HG03139 (cell line): Measurements from ENCODE around the gene FGF9.

Experiments
- ATAC-seq: cut with Tn5 transposase; IDR thresholded peaks from one replicate; pipeline ENCODE4 v1.9.1; 2021; ENCODE audit not compliant: unreplicated experiment

Gene FGF9

GRCh38 chr13:21752501-21752900 is 81.6 kb downstream of the FGF9 start:
- ATAC-seq = no peak

DNA sequence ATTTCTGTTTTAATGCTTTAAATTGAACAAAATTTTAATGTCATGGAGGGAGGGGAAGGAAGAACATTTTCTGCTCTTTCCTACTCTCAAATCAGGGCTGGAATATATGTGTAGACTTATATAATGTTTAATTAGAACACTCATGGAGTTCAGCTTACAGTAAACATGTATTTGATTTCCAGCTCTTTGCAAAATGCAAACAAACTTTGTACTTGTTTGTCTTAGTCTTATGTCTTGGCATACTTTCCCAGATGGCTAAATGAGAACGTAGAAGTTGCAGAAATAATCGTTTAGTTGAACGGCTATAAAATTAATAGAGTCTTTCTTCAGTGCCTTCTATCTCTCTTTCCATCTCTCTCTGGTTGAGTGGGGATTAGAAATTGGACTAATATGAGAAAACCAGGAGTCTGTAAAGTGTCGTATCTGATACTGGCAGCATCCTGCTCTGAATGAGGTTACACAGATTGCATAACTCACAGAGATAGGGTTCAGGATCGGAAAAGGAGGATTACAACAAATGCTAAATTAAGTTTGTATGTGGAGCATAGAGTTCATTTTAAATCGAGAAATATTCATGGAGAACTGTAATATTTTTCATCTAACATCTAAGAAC is 82.3 kb downstream of the FGF9 start:
- no peak for ATAC-seq
